ENCODE results near the gene AADACL4. TPM values are rescaled to one million over a fixed set of nuclear protein-coding genes. Genes with fewer than 3 reads are reported as not detected.

AADACL4 gene
- total and polyA plus RNA-seq, 10 of the 15 experiments (the other 5 are each of a cell fraction or from before 2014, with no cell fraction given) = not detected

GRCh38 chr1:12609469-12610003 is 34.3 kb upstream of the AADACL4 start (continued):
- TF ChIP-seq, protein P1, sequence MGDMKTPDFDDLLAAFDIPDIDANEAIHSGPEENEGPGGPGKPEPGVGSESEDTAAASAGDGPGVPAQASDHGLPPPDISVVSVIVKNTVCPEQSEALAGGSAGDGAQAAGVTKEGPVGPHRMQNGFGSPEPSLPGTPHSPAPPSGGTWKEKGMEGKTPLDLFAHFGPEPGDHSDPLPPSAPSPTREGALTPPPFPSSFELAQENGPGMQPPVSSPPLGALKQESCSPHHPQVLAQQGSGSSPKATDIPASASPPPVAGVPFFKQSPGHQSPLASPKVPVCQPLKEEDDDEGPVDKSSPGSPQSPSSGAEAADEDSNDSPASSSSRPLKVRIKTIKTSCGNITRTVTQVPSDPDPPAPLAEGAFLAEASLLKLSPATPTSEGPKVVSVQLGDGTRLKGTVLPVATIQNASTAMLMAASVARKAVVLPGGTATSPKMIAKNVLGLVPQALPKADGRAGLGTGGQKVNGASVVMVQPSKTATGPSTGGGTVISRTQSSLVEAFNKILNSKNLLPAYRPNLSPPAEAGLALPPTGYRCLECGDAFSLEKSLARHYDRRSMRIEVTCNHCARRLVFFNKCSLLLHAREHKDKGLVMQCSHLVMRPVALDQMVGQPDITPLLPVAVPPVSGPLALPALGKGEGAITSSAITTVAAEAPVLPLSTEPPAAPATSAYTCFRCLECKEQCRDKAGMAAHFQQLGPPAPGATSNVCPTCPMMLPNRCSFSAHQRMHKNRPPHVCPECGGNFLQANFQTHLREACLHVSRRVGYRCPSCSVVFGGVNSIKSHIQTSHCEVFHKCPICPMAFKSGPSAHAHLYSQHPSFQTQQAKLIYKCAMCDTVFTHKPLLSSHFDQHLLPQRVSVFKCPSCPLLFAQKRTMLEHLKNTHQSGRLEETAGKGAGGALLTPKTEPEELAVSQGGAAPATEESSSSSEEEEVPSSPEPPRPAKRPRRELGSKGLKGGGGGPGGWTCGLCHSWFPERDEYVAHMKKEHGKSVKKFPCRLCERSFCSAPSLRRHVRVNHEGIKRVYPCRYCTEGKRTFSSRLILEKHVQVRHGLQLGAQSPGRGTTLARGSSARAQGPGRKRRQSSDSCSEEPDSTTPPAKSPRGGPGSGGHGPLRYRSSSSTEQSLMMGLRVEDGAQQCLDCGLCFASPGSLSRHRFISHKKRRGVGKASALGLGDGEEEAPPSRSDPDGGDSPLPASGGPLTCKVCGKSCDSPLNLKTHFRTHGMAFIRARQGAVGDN (IDR thresholded peaks at IDR 0.05) = no peak
- no peak for TF ChIP-seq BCL11A (IDR thresholded peaks at IDR 0.05; ENCODE audit: low read depth, low read length)
- TF ChIP-seq KAT2A (conservative IDR thresholded peaks at IDR 0.05; ENCODE audit: control insufficient read depth, low read depth, low read length) = no peak
- TF ChIP-seq SREBF1 (IDR thresholded peaks at IDR 0.05; ENCODE audit: low read length) = no peak
- TF ChIP-seq ZZZ3 (IDR thresholded peaks at IDR 0.05; ENCODE audit: control insufficient read depth, insufficient read length, low read depth) = no peak

DNA sequence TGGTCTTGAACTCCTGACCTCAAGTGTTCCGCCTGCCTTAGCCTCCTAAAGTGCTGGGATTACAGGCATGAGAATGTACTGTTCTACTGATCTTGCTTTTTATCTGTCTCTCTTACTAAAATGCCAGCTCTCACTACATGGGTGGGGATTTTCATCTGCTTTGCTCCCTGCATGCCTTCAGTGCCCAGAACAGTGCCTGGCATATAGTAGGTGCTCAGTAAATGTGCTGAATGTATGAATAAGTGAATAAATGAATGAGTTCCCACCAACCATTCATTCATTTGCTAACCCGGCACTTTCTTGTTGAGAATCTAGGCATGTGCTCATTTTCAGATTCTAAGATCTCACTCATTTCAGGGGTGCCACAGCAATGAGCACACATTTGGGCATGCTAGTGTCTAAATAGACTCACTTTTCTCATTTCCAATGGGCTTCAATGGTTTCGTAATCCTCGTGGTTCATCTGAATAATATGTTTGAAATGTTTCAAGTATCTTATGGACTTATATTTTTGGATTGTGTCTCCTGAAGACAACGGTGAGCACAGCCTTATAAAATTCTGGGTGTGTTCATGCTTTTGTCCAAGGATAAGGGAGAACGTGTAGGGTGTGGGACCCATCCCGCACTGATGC is 33.5 kb upstream of the AADACL4 start:
- 35% methylated on average over 7 of the region's 7 CpGs for WGBS (ENCODE audit: insufficient coverage, insufficient replicate concordance, low lambda C conversion rate, missing lambda C conversion rate)
- Histone ChIP-seq H3K36me3 (ENCODE audit: control insufficient read depth in 2 of 2, insufficient read depth in 2 of 2, low read length in 1 of 2) (no peaks in the 10 kb centered on the region), H3K9ac (ENCODE audit: control insufficient read depth, insufficient read depth, low read length) (no peak overlapping the region), H3K79me2 (ENCODE audit: control insufficient read depth, insufficient read depth, low read length) (no peaks in the 10 kb centered on the region), H2AFZ (ENCODE audit: control insufficient read depth, low read depth, low read length) (no peak overlapping the region), H3K4me1 (ENCODE audit: control insufficient read depth, insufficient read depth, low read length) (no peaks in the 10 kb centered on the region), H3K4me2 (ENCODE audit: control insufficient read depth, insufficient read depth) (no peak overlapping the region), H3K4me3 (no peak overlapping the region), H4K20me1 (ENCODE audit: control insufficient read depth, insufficient read depth) (no peaks in the 10 kb centered on the region; the same call in 1 of the 2 replicates), H3K9me3 (replicated peaks; ENCODE audit: control insufficient read depth, insufficient read depth, low read length) (peaks cover 1% of the 10 kb centered on the region; the same call in 2 of the 3 replicates), H3K27ac (ENCODE audit: control insufficient read depth, insufficient read depth) (no peak overlapping the region), H3K27me3 (replicated peaks in 1 of 2; ENCODE audit: control insufficient read depth in 2 of 2, insufficient read depth in 2 of 2, low read length in 1 of 2) (no peaks in the 10 kb centered on the region; a peak in 2 of 4 replicates)
- POLR2A ChIA-PET = no interaction called here
- SMC1A ChIA-PET (ENCODE audit: uncharacterized antibody, unreplicated experiment) = no interaction called here
- RAD21 ChIA-PET (ENCODE audit: unreplicated experiment) = interaction anchor here (1.7 kb wide), 1 partner anchor 15 kb away, joined by 4 read pairs; no protein-coding TSS in a partner anchor
- BruUV-seq (replicated peaks) = no TSS peak
- no peak for DNase-seq (ENCODE audit: low read depth, low spot score)
- in situ Hi-C loops (cut with MboI) (no loop called here), intact Hi-C loops (cut with micrococcal nuclease; ENCODE audit: unreplicated experiment) (no loop called here)
- no peak for ATAC-seq
- CTCF ChIA-PET = no interaction called here
- FAIRE-seq = no peak
- TF ChIP-seq, protein P2, sequence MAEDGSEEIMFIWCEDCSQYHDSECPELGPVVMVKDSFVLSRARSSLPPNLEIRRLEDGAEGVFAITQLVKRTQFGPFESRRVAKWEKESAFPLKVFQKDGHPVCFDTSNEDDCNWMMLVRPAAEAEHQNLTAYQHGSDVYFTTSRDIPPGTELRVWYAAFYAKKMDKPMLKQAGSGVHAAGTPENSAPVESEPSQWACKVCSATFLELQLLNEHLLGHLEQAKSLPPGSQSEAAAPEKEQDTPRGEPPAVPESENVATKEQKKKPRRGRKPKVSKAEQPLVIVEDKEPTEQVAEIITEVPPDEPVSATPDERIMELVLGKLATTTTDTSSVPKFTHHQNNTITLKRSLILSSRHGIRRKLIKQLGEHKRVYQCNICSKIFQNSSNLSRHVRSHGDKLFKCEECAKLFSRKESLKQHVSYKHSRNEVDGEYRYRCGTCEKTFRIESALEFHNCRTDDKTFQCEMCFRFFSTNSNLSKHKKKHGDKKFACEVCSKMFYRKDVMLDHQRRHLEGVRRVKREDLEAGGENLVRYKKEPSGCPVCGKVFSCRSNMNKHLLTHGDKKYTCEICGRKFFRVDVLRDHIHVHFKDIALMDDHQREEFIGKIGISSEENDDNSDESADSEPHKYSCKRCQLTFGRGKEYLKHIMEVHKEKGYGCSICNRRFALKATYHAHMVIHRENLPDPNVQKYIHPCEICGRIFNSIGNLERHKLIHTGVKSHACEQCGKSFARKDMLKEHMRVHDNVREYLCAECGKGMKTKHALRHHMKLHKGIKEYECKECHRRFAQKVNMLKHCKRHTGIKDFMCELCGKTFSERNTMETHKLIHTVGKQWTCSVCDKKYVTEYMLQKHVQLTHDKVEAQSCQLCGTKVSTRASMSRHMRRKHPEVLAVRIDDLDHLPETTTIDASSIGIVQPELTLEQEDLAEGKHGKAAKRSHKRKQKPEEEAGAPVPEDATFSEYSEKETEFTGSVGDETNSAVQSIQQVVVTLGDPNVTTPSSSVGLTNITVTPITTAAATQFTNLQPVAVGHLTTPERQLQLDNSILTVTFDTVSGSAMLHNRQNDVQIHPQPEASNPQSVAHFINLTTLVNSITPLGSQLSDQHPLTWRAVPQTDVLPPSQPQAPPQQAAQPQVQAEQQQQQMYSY (CRISPR knock-in tag; IDR thresholded peaks at IDR 0.05) = no peak
- no peak for TF ChIP-seq MEF2A (IDR thresholded peaks at IDR 0.05; ENCODE audit: insufficient read depth, low read depth, low read length)
- no peak for TF ChIP-seq PAX5 (IDR thresholded peaks at IDR 0.05; ENCODE audit: borderline replicate concordance, low read depth, low read length)
- no peak for TF ChIP-seq SREBF1 (IDR thresholded peaks at IDR 0.05; ENCODE audit: low read length)
- no peak for TF ChIP-seq ESRRA (IDR thresholded peaks at IDR 0.05; ENCODE audit: low read length)
- TF ChIP-seq NFYB (IDR thresholded peaks at IDR 0.05; ENCODE audit: insufficient read depth, low read depth, low read length) = no peak
- no peak for TF ChIP-seq EZH2 (IDR thresholded peaks at IDR 0.05; ENCODE audit: borderline replicate concordance, control insufficient read depth, low read depth, low read length)
- TF ChIP-seq MTA3 (IDR thresholded peaks at IDR 0.05; ENCODE audit: borderline replicate concordance, low read length) = no peak

Data from GM12878 (cell line).